ENCODE data around the gene MMAB. TPM values are rescaled to one million over a fixed set of nuclear protein-coding genes. Genes with fewer than 3 reads are reported as not detected.

Gene MMAB
- total and polyA plus RNA-seq, 7 donors: 12.2 to 79.6 (median 28.9) TPM

DNA sequence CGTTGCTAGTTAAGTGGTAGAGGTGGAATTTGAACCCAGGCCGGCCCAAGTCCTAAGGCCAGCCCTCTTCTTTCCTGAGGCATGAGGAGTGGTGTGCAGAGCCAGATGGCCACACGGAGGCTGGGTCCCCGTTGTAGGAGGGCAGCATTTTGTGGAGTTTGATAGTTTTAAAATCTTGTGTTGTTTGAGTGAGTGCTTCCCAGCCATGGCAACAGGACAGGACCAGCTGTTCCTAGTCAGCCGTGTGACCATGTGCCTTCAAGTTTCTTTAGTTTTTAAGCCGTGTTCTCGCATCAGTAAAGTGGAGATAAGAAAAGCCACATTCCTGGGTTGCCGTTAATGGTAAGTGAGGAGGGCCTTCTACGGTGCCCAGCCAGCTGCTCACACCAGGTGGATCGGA is 51.5 kb downstream of the MMAB start:
- intact Hi-C loops (cut with DNase I): no loop called here
- TF ChIP-seq POLR2AphosphoS5 (IDR thresholded peaks at IDR 0.05) (no peak), POLR2A (IDR thresholded peaks at IDR 0.05) (no peak), EP300 (IDR thresholded peaks at IDR 0.05) (no peak)
- DNase-seq: peak; percentile 39
- Histone ChIP-seq H3K36me3 (peaks cover 34 to 95% (median 55%) of the 10 kb centered on the region in 4 donors), H3K4me3 (no peak overlapping the region), H3K9me3 (no peaks in the 10 kb centered on the region), H3K27me3 (no peaks in the 10 kb centered on the region), H3K27ac (no peak overlapping the region), H3K4me1 (peaks cover 0 to 4% (median 0%) of the 10 kb centered on the region in 4 donors)
- 82 to 85% methylated on average over 10 of the region's 10 CpGs for WGBS, 2 donors

DNA sequence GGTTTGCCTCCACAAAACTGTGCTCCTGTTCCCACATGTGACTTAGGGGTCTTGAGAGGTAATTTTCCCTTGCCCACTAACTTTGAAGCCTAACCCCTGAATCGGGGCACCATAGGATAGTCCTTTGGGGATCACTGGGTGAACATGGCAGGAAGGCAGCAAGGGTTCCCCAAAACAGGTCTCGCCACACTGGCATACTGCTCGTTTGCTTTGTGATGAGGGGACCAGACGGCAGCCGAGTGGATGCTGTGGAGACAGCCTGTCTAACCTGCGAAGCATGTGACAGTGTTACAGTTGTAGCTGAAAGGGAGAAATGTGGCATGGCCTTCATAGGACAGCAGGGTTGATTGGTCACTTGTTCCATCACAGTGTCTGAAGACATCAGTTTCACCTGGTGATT is 53.5 kb downstream of the MMAB start:
- peak; percentile 25 for DNase-seq
- H3K9me3 ChIP-seq: no peaks in the 10 kb centered on the region
- peak overlapping the region in 2 of 4 donors; percentile 36 to 51 for H3K27ac ChIP-seq
- peaks cover 35 to 90% (median 55%) of the 10 kb centered on the region in 4 donors for H3K36me3 ChIP-seq
- 77 to 94% methylated on average over 6 of the region's 6 CpGs for WGBS, 2 donors
- H3K4me3 ChIP-seq: no peak overlapping the region
- peaks cover 0 to 4% (median 0%) of the 10 kb centered on the region in 4 donors for H3K4me1 ChIP-seq
- intact Hi-C loops (cut with DNase I): loop anchor here (2.0 kb wide), 1 partner anchor 255 kb away; no protein-coding TSS in a partner anchor
- H3K27me3 ChIP-seq: no peaks in the 10 kb centered on the region
- TF ChIP-seq POLR2AphosphoS5 (IDR thresholded peaks at IDR 0.05) (no peak), POLR2A (IDR thresholded peaks at IDR 0.05) (no peak), EP300 (IDR thresholded peaks at IDR 0.05) (no peak)
- TF ChIP-seq, protein P1, sequence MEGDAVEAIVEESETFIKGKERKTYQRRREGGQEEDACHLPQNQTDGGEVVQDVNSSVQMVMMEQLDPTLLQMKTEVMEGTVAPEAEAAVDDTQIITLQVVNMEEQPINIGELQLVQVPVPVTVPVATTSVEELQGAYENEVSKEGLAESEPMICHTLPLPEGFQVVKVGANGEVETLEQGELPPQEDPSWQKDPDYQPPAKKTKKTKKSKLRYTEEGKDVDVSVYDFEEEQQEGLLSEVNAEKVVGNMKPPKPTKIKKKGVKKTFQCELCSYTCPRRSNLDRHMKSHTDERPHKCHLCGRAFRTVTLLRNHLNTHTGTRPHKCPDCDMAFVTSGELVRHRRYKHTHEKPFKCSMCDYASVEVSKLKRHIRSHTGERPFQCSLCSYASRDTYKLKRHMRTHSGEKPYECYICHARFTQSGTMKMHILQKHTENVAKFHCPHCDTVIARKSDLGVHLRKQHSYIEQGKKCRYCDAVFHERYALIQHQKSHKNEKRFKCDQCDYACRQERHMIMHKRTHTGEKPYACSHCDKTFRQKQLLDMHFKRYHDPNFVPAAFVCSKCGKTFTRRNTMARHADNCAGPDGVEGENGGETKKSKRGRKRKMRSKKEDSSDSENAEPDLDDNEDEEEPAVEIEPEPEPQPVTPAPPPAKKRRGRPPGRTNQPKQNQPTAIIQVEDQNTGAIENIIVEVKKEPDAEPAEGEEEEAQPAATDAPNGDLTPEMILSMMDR (IDR thresholded peaks at IDR 0.05): no peak

DNA sequence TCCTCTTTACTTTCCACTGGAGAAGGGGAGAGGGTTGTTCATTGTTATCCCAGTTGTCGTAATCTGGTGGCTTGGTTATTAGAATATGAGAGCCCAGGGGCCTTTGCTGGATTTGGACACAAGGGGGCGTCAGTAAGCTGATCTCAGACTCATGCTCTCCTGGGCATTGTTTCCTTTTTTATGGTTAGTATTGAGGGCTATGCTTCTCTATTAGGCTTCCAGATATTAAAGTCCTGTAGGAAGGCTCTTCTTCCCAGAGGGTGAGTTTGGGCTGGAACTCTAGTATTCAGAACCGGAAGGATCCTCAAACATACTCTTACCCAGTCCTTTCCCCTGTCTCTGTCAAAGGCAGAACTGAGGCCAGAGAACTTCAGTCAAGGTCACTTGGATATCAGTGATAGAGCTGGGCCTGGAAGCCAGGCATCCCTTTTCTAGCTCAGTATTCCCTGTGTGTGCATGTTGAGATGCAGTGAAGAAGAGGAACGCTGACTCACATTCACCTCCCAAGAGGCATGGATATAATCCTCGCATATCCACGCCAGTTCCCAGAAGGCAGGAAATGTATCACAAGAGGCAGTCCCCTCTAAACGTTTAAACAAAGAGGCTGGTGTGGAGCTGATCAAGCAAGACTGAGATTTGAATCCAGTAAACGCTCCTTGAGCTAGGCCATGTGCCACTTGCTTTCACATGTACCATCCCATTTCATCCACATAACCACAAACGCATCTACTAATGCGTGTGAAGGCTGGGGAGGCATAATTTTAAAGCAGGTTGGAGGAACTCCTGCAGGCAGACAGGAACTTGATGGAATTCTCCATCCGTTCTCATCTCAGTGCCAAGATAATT is 54.3 kb downstream of the MMAB start:
- WGBS, 2 donors: 64 to 66% methylated on average over 11 of the region's 11 CpGs
- Histone ChIP-seq H3K27me3 (no peaks in the 10 kb centered on the region), H3K9me3 (no peaks in the 10 kb centered on the region), H3K27ac (peak overlapping the region in 3 of 4 donors; percentile 36 to 51 (median 38)), H3K4me3 (no peak overlapping the region), H3K4me1 (peaks cover 0 to 4% (median 0%) of the 10 kb centered on the region in 4 donors), H3K36me3 (peaks cover 27 to 90% (median 55%) of the 10 kb centered on the region in 4 donors)
- intact Hi-C loops (cut with DNase I): loop anchor here (2.0 kb wide), 1 partner anchor 256 kb away; no protein-coding TSS in a partner anchor
- TF ChIP-seq, protein P1 (IDR thresholded peaks at IDR 0.05): peak; percentile 34 to 80 (median 58)
- TF ChIP-seq POLR2A (IDR thresholded peaks at IDR 0.05): no peak
- TF ChIP-seq POLR2AphosphoS5 (IDR thresholded peaks at IDR 0.05): peak in 1 of 4 donors; percentile 13
- TF ChIP-seq EP300 (IDR thresholded peaks at IDR 0.05): no peak
- peak; percentile 64 for DNase-seq

DNA sequence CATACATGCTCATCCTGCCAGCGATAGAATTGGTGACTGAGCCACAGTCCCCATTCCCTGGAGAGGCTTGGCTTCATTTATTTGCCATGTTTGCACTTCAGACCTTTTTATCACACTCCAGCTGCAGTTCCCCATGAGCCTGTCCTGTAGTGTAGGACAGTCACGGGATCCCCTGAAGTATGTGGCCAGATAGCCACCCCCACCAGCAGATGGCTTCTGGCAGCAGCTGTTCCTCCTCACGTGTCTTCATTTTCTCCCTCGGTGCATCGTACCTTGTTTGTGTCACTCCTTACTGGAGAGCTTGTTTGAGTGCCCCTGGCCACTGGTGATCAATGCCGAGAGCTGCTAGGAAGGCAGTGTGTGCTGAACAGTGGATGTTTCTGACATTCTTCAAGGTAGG is 55.7 kb downstream of the MMAB start:
- H3K9me3 ChIP-seq: no peaks in the 10 kb centered on the region
- no peak overlapping the region for H3K4me3 ChIP-seq
- no peak for TF ChIP-seq EP300 (IDR thresholded peaks at IDR 0.05)
- TF ChIP-seq, protein P1 (IDR thresholded peaks at IDR 0.05): no peak
- no peak overlapping the region for H3K27ac ChIP-seq
- H3K27me3 ChIP-seq: no peaks in the 10 kb centered on the region
- intact Hi-C loops (cut with DNase I): loop anchor here (2.0 kb wide), 1 partner anchor 257 kb away; no protein-coding TSS in a partner anchor
- DNase-seq: no peak
- WGBS, 2 donors: 79 to 86% methylated on average over 6 of the region's 6 CpGs
- H3K4me1 ChIP-seq: no peaks in the 10 kb centered on the region
- peaks cover 23 to 90% (median 53%) of the 10 kb centered on the region in 4 donors for H3K36me3 ChIP-seq

DNA sequence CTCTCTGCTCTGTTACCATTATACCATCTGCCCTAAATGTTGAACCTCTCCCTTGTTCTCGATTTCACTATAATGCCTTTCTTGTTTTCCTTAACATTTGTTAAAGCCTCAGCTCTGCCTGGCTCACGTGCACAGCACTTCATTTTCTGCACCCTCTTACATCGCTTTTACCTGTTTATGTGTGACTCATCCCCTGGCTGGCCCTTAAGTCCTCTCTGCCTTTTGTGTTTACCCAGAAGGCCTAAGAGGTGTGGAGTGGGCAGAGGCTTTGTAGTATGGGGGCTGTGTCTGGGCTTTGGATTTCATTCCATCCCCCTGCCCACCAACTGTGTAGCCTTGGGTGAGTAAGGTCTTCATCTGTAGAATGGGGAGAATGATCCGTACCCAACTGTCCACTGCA is 59.3 kb downstream of the MMAB start:
- no peak overlapping the region for H3K27ac ChIP-seq
- TF ChIP-seq POLR2A (IDR thresholded peaks at IDR 0.05) (no peak), POLR2AphosphoS5 (IDR thresholded peaks at IDR 0.05) (no peak), EP300 (IDR thresholded peaks at IDR 0.05) (no peak)
- TF ChIP-seq, protein P1 (IDR thresholded peaks at IDR 0.05): no peak
- no peaks in the 10 kb centered on the region for H3K27me3 ChIP-seq
- intact Hi-C loops (cut with DNase I): no loop called here
- H3K36me3 ChIP-seq: peaks cover 42 to 90% (median 68%) of the 10 kb centered on the region in 4 donors
- no peak for DNase-seq
- no peaks in the 10 kb centered on the region for H3K4me1 ChIP-seq
- WGBS, 2 donors: 89 to 92% methylated on average over 4 of the region's 4 CpGs
- no peak overlapping the region for H3K4me3 ChIP-seq
- H3K9me3 ChIP-seq: no peaks in the 10 kb centered on the region
